Measurements from ENCODE around the gene CACNB3. TPM values are rescaled to one million over a fixed set of nuclear protein-coding genes. Genes with fewer than 3 reads are reported as not detected.

Gene CACNB3
- total and polyA plus RNA-seq, 2 donors (not counting 1 experiment from before 2014, with no cell fraction given), result 28.4 to 46.2 TPM

- H3K4me3 ChIP-seq (replicated peaks in 1 of 4; ENCODE audit: control extremely low read depth in 1 of 4, insufficient read depth in 1 of 4, low read depth in 3 of 4, low read length in 4 of 4), result peak overlapping the region; percentile 78 to 89 (median 84)
- DNase-seq (ENCODE audit: low read depth in 2 of 2), result no peak
- TF ChIP-seq EZH2 (IDR thresholded peaks at IDR 0.05; ENCODE audit: low read length, missing control alignments) (no peak), CTCF (conservative IDR thresholded peaks at IDR 0.05 in 1 of 2, IDR thresholded peaks at IDR 0.05 in 1 of 2; ENCODE audit: low read depth in 1 of 2, low read length in 2 of 2) (no peak)
- no peaks in the 10 kb centered on the region for H3K9me3 ChIP-seq (ENCODE audit: control insufficient read depth, insufficient read depth, low read depth, low read length)
- H3K79me2 ChIP-seq (ENCODE audit: control insufficient read depth, insufficient read depth, low read length), result peaks cover 24% of the 10 kb centered on the region
- H4K20me1 ChIP-seq (ENCODE audit: control insufficient read depth, extremely low read depth, insufficient read depth, low read length), result no peaks in the 10 kb centered on the region
- peak overlapping the region; percentile 91 for H3K4me2 ChIP-seq (ENCODE audit: extremely low read depth, insufficient read depth, low read length)
- H3K9ac ChIP-seq (ENCODE audit: insufficient read depth, low read length), result no peak overlapping the region
- peaks cover 6% of the 10 kb centered on the region for H3K4me1 ChIP-seq (ENCODE audit: control insufficient read depth, extremely low read depth, insufficient read depth, low read length)
- H2AFZ ChIP-seq (ENCODE audit: low read length), result no peak overlapping the region
- no peaks in the 10 kb centered on the region for H3K27me3 ChIP-seq (ENCODE audit: control insufficient read depth, insufficient read depth, low read length)
- peaks cover 4% of the 10 kb centered on the region for H3K36me3 ChIP-seq (ENCODE audit: control insufficient read depth, insufficient read depth, low read length)
- H3K27ac ChIP-seq (ENCODE audit: insufficient read depth, low read length), result no peak overlapping the region
Measured at GRCh38 chr12:48786591-48787544, 31.4 kb upstream of the CACNB3 start.

GRCh38 chr12:48787791-48788523 is 30.3 kb upstream of the CACNB3 start:
- TF ChIP-seq CTCF (conservative IDR thresholded peaks at IDR 0.05 in 1 of 2, IDR thresholded peaks at IDR 0.05 in 1 of 2; ENCODE audit: low read depth in 1 of 2, low read length in 2 of 2), result no peak
- no peak for TF ChIP-seq EZH2 (IDR thresholded peaks at IDR 0.05; ENCODE audit: low read length, missing control alignments)
- no peak for DNase-seq (ENCODE audit: low read depth in 2 of 2)
- Histone ChIP-seq H3K27me3 (ENCODE audit: control insufficient read depth, insufficient read depth, low read length) (no peaks in the 10 kb centered on the region), H3K9me3 (ENCODE audit: control insufficient read depth, insufficient read depth, low read depth, low read length) (no peaks in the 10 kb centered on the region), H2AFZ (ENCODE audit: low read length) (no peak overlapping the region), H4K20me1 (ENCODE audit: control insufficient read depth, extremely low read depth, insufficient read depth, low read length) (no peaks in the 10 kb centered on the region), H3K4me1 (ENCODE audit: control insufficient read depth, extremely low read depth, insufficient read depth, low read length) (peaks cover 6% of the 10 kb centered on the region), H3K36me3 (ENCODE audit: control insufficient read depth, insufficient read depth, low read length) (no peaks in the 10 kb centered on the region), H3K27ac (ENCODE audit: insufficient read depth, low read length) (peak overlapping the region; percentile 38), H3K79me2 (ENCODE audit: control insufficient read depth, insufficient read depth, low read length) (peaks cover 24% of the 10 kb centered on the region), H3K4me3 (replicated peaks in 1 of 4; ENCODE audit: control extremely low read depth in 1 of 4, insufficient read depth in 1 of 4, low read depth in 3 of 4, low read length in 4 of 4) (peak overlapping the region; percentile 78 to 89 (median 84)), H3K9ac (ENCODE audit: insufficient read depth, low read length) (peak overlapping the region; percentile 72), H3K4me2 (ENCODE audit: extremely low read depth, insufficient read depth, low read length) (peak overlapping the region; percentile 91)

GRCh38 chr12:48788524-48788853 is 29.8 kb upstream of the CACNB3 start:
- peaks cover 6% of the 10 kb centered on the region for H3K4me1 ChIP-seq (ENCODE audit: control insufficient read depth, extremely low read depth, insufficient read depth, low read length)
- no peaks in the 10 kb centered on the region for H4K20me1 ChIP-seq (ENCODE audit: control insufficient read depth, extremely low read depth, insufficient read depth, low read length)
- no peaks in the 10 kb centered on the region for H3K27me3 ChIP-seq (ENCODE audit: control insufficient read depth, insufficient read depth, low read length)
- peak overlapping the region; percentile 38 for H3K27ac ChIP-seq (ENCODE audit: insufficient read depth, low read length)
- no peak for TF ChIP-seq EZH2 (IDR thresholded peaks at IDR 0.05; ENCODE audit: low read length, missing control alignments)
- no peak for TF ChIP-seq CTCF (conservative IDR thresholded peaks at IDR 0.05 in 1 of 2, IDR thresholded peaks at IDR 0.05 in 1 of 2; ENCODE audit: low read depth in 1 of 2, low read length in 2 of 2)
- H3K9me3 ChIP-seq (ENCODE audit: control insufficient read depth, insufficient read depth, low read depth, low read length), result no peaks in the 10 kb centered on the region
- H3K9ac ChIP-seq (ENCODE audit: insufficient read depth, low read length), result peak overlapping the region; percentile 72
- no peaks in the 10 kb centered on the region for H3K36me3 ChIP-seq (ENCODE audit: control insufficient read depth, insufficient read depth, low read length)
- H2AFZ ChIP-seq (ENCODE audit: low read length), result peak overlapping the region; percentile 57
- peak overlapping the region; percentile 91 for H3K4me2 ChIP-seq (ENCODE audit: extremely low read depth, insufficient read depth, low read length)
- H3K79me2 ChIP-seq (ENCODE audit: control insufficient read depth, insufficient read depth, low read length), result peaks cover 24% of the 10 kb centered on the region
- DNase-seq (ENCODE audit: low read depth in 2 of 2), result no peak
- H3K4me3 ChIP-seq (replicated peaks in 1 of 4; ENCODE audit: control extremely low read depth in 1 of 4, insufficient read depth in 1 of 4, low read depth in 3 of 4, low read length in 4 of 4), result peak overlapping the region; percentile 78 to 89 (median 84)

Measured in fibroblast of lung (primary cell).